Activated CD4-positive, alpha-beta T cell treated with anti-CD3 and anti-CD28 coated beads, Interleukin-2, amount 50 U/mL, for 16 hours (primary cell): ENCODE measurements around the gene OR2J3.
"Not testable (repeated sequence)": the region's sequence is repeated elsewhere in the genome, so short reads cannot be mapped to it uniquely, and the experiment has no call there.

Source experiments
- DNase-seq: peaks from one replicate; pipeline ENCODE4 v3.0.0-alpha.2; 2020

OR2J3 gene

GRCh38 chr6:29107758-29108157 lies at the start of gene OR2J3:
Gene OR2J3 (plus strand): TSS chr6:29108058. CDS start chr6:29111891, 3,833 bp downstream.
- DNase-seq, result no peak

- DNase-seq, result peak; percentile 8
These were observed 35.8 kb upstream of the OR2J3 start for GRCh38 chr6:29071831-29072723.

GRCh38 chr6:29079203-29079602 lies 28.7 kb upstream of the OR2J3 start:
- no peak for DNase-seq

DNA sequence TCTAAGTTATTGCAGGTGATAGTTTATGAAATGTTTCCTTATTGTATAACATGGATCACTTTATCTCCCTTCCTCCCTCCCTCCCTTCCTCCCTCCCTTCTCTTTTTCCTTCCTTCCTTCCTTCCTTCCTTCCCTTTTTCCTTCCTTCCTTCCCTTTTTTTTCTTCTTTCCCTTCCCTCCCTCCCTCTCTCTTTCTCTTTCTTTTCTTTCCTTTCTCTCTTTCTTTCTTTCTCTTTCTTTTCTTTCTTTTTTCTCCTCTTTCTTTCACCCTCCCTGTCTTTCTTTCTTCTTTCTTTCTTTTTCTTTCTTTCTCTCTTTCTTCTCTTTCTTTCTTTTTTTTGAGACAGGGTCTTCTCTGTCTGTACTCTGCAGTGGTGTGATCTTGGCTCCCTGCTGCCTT lies 26.5 kb upstream of the OR2J3 start:
- DNase-seq, result no peak

DNA sequence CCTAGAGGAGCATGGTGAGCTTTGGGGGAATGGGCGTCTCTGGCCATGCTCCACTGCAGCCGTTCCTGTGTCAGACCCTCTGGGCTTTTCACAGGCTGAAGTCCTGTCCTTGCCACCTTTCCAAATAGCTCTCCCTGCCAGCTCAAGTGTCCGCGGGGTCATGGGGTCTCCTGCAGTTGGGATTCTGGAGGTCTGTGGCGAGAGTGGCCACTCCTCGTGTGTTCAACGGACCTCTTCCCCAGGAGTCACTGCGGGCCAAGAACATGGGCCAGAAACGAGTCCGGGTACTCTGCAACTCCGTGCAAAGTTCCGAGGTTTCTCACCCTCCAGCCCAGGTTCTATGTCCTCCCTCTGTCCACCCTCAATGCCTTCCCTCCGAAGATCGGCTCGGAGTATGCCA lies 25.4 kb upstream of the OR2J3 start:
- no peak for DNase-seq

DNA sequence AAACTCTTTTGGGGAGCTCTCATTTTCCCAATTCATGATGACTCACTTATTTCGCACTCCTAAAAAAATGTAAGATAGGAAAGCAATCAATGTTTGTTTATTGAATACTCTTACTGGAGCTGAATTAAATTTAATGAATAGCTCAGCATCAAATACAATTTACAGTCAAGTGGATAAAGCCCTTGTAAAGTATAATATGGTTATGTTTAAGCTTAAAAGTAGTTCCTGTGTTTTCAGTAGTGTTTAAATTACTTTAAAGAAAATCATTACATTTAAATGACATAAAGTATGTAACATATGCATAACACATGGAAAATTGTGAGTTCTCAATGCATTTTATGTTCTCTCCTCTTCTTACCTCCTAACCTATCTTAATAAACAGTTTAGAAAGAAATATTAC lies 20.6 kb upstream of the OR2J3 start, which contains the start of gene OR2B3:
Gene OR2B3, minus strand, starts transcription at position 101 of the 400 bp plus-strand sequence. Its CDS starts 65 bp downstream, at position 36.
- no peak for DNase-seq

- no peak for DNase-seq
These were observed 14.9 kb upstream of the OR2J3 start for GRCh38 chr6:29092957-29093356.

GRCh38 chr6:29097803-29098202 lies 10.1 kb upstream of the OR2J3 start:
- no peak for DNase-seq

GRCh38 chr6:29099190-29099589 lies 8.7 kb upstream of the OR2J3 start, which contains the start of gene OR2J1:
Gene OR2J1 (plus strand): TSS chr6:29099490. CDS start chr6:29100943, 1,453 bp downstream.
- DNase-seq, result no peak

- no peak for DNase-seq
These were observed 4.3 kb downstream of the OR2J3 start for GRCh38 chr6:29112135-29112534.

DNA sequence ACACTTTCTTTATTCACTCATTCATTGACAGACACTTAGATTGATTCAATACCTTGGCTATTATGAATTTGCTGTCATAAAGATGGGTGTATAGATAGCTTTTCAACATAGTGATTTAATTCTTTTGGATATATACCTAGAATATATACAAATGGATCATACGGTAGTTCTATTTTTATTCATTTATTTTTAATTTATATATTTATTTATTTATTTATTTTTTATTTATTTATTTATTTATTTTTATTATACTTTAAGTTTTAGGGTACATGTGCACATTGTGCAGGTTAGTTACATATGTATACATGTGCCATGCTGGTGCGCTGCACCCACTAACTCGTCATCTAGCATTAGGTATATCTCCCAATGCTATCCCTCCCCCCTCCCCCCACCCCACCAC lies 7.1 kb downstream of the OR2J3 start:
- not testable (repeated sequence) for DNase-seq

DNA sequence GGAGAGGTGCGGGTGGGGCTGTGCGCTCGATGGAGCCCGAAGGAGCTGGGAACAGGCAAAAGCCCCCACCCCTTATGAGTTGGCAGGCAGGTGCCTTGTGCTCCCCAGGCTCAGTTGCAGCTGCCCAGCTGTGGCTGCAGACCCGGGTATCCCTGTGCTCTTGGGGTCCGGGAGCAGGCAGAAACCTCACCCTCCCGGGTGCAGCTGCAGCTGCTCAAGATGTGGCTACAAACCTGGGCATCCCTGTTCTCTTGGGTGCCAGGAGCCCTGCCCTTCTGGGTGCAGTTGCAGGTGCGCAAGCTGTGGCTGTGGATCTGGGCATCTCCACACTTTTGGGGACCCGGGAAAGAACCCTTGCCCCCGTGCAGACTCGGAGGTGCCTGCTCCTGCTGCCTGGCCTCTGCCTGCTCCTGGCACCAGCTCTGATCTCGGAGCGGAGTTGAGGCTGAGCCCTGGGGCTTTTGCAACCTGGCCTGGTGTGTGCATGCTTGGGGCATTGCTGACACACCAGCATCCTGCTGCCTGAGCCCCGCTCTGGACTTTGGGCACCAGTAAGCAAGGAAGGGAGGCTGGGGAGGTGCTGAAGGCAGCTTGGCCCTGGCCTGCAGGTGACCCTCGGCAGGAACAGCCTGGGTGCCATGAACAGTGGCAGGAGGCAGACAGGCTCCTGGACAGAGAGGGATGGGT lies 21.6 kb downstream of the OR2J3 start:
- DNase-seq, result no peak

- DNase-seq, result no peak
These were observed 22.8 kb downstream of the OR2J3 start for GRCh38 chr6:29130644-29131043.

DNA sequence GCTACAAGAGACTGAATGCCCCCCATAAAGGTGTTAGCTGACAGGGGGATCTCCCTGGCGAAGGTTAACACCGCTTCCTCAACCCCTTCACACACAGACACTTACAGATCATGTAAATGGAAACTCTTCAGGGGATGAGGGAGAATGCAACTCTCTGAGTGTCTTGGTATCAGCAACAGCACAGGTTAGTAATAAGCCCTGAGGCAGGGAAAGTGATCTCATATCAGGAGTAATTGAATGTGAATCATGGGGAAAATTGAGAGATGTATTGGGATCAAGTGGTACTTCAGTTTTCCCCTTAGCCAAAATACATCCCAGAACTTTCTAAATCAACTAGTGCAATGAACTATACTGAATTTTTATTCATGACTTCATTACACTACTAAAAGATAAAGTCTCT lies 23.8 kb downstream of the OR2J3 start:
- DNase-seq, result no peak

GRCh38 chr6:29137724-29138123 lies 29.9 kb downstream of the OR2J3 start:
- no peak for DNase-seq

DNA sequence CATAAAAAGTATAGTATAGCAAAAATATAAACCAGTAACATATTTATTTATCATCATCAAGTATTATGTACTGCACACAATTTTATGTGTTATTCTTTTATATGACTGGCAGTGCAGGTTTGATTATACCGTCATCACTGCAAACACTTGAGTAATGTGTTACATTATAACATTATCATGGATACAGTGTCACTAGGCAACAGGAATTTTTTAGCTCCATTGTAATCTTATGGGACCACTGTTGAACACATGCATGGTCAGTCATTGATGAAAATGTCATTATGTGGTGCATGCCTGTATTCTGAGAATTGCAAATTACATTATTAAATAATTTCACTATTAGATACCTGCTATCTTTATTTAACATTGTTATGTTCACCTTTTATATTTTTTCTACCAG lies 33.7 kb downstream of the OR2J3 start:
- DNase-seq, result no peak

DNA sequence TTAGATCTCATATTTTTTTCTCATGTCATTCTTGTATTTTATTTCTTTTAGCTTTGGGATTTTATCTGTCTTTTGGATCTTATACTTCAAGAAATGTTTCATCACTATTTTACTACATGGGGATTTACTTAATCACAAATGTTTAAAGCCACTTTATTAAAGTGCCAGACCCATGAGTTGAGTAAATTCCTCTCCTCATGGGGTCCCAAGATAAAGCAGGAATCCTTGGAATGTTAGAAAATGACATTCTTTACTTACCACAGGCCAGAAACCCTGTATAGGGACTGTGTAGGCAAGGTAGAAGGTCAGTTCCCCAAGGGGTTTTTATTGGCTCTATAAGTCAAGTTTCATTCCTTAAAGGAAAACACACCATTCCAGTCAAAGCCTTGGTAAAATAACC lies 34.5 kb downstream of the OR2J3 start:
- DNase-seq, result no peak

DNA sequence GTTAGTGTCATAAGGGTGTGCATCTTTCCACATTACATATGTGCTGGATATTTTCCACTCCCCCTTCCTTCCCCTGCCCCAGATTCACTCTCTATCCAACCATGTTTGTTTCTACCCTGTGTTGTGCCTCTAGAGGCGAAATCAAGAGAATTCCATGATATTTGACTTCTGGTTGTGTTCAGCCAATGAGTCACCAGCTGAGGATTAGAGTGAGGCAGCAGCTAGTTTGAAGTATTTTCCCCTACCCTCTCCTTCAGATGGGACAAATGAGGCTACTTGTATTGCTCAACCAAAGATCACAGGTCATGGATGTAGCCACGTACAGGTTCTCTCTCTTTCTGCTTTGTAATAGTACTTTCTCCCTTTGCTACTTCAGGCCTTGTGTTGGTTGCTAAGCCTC lies 38.3 kb downstream of the OR2J3 start:
- no peak for DNase-seq

GRCh38 chr6:29147074-29147473 lies 39.2 kb downstream of the OR2J3 start:
- DNase-seq, result no peak

GRCh38 chr6:29149444-29149843 lies 41.6 kb downstream of the OR2J3 start:
- DNase-seq, result not testable (repeated sequence)

DNA sequence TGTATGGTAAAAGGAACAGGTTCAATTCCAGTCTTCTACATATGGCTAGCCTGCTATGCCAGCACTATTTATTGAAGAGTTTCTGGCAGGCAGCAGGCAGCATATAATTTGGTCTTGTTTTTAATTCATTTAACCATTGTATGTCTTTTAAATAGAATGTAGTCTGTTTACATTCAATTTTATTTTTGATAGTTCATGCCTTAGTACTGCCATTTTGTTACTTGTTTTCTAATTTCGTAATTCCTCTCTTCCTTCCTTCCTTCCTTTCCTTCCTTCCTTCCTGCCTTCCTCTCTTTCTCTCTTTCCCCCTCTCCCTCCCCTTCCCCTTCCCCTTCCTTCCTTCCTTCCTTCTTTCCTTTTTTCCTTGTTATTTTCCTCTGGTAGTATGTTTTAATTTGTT lies 45.2 kb downstream of the OR2J3 start:
- no peak for DNase-seq

DNA sequence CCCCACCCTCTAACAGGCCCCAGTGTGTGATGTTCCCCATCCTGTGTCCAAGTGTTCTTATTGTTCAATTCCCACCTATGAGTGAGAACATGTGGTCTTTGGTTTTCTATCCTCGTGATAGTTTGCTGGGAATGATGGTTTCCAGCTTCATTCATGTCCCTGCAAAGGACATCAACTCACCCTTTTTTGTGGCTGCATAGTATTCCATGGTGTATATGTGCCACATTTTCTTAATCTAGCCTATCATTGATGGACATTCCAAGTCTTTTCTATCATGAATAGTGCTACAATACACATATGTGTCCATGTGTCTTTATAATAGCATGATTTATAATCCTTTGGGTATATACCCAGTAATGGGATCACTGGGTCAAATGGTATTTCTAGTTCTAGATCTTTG lies 47.3 kb downstream of the OR2J3 start:
- not testable (repeated sequence) for DNase-seq

- not testable (repeated sequence) for DNase-seq
These were observed 52.1 kb downstream of the OR2J3 start for GRCh38 chr6:29159922-29160321.
